ENCODE data around the gene ARMH3. TPM values are rescaled to one million over a fixed set of nuclear protein-coding genes. Genes with fewer than 3 reads are reported as not detected.

The ARMH3 gene
- total RNA-seq, 4 donors from 2014 or later, result 11.9 to 18.4 (median 17.9) TPM

DNA sequence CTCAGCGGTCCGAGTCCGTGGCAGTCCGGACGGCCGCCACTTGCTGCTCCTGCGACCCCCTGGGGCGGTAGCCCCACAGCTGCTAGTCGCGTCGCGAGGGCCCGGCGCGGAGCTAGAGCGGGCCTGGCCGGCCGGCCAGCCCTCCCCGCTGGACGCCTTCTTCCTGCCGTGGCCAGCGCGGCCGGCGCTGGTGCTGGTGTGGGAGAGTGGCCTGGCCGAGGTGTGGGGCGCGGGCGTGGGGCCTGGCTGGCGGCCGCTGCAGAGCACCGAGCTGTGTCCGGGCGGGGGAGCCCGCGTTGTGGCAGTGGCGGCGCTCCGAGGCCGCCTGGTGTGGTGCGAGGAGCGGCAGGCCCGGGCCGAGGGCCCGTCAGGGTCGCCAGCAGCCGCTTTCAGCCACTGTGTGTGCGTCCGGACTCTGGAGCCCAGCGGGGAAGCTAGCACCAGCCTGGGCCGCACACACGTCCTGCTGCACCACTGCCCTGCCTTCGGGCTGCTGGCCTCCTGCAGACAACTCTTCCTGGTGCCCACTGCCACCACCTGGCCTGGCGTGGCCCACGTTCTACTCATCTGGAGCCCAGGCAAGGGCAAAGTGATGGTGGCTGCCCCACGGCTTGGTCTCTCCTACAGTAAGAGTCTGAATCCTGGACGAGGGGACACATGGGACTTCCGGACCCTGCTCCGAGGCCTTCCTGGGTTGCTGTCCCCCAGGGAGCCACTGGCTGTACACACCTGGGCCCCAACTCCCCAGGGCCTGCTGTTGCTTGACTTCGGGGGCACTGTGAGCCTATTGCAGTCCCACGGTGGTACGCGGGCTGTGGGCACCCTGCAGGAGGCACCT is 9.8 kb upstream of the ARMH3 start:
- TF ChIP-seq, protein P1, sequence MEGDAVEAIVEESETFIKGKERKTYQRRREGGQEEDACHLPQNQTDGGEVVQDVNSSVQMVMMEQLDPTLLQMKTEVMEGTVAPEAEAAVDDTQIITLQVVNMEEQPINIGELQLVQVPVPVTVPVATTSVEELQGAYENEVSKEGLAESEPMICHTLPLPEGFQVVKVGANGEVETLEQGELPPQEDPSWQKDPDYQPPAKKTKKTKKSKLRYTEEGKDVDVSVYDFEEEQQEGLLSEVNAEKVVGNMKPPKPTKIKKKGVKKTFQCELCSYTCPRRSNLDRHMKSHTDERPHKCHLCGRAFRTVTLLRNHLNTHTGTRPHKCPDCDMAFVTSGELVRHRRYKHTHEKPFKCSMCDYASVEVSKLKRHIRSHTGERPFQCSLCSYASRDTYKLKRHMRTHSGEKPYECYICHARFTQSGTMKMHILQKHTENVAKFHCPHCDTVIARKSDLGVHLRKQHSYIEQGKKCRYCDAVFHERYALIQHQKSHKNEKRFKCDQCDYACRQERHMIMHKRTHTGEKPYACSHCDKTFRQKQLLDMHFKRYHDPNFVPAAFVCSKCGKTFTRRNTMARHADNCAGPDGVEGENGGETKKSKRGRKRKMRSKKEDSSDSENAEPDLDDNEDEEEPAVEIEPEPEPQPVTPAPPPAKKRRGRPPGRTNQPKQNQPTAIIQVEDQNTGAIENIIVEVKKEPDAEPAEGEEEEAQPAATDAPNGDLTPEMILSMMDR (IDR thresholded peaks at IDR 0.05; ENCODE audit: low read depth), result no peak

DNA sequence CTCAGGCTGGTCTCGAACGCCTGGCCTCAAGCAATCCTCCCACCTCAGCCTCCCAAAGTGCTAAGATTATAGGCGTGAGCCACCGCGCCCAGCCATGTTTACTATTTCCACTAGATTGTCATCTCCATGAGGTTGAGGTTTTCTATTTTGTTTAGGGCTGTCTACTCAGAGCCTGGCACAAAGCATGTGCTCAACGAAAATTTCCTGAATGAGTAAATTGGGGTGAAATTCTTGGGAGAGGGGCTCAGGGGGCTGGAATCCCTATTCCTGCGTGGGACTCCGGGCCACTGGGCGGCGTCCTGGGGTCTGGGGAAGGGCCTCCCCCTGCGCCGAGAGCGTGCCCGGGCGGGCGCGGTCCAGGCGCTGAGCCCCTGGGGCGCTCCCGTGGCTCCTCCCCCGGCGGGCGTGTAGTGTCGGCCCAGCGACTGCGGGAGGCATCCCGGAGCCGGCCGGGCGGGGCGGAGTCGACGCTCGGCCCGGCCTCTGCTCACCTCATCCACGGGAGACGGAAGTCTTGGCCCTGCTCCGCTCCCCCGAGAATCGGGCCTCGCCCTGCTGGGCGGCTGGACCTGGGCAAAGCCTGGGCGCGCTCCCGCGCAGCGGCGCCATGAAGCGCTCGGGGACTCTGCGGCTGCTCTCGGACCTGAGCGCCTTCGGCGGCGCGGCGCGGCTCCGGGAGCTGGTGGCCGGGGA is 9.0 kb upstream of the ARMH3 start, which contains the start of gene HPS6:
Gene HPS6 (plus strand): TSS at position 482 of the 693 bp plus-strand sequence. CDS start 126 bp downstream, at position 608.
- TF ChIP-seq, protein P1 (IDR thresholded peaks at IDR 0.05; ENCODE audit: low read depth), result no peak

DNA sequence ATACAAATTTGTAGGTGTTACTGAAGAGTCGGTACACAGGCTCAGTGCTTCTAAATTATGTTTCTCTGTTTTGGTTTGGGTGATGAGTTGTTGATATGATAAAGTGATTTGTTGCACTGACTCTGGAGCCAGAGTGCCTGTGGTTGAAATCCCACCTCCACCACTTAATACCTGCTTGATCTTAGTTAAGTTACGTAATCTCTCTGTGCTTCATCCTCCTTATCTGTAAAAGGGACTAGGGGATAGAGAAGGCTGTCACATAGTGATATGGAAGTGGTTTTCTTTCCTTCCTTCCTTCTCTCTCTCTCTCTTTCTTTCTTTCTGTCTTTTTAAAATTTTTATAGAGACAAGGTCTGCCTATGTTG is 8.5 kb upstream of the ARMH3 start:
- TF ChIP-seq, protein P1 (IDR thresholded peaks at IDR 0.05; ENCODE audit: low read depth), result no peak

DNA sequence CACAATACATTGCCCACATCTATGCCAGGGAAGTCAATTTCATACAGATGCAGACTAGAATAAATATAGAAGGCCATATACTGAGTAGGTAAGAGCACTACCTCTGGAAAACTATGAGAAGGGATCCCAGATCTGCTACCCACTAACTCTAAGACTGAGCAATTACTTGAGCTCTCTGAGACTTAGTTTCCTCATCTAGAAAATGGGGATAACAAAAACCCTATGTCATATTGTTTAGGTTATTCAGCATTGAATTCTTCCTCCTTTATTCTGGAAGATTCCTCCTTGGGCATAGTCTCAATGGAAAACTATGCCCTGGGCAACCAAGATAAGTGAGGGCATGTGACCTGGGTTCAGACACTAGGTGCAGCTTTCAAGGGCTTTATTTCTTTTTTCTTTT is 4.0 kb upstream of the ARMH3 start:
- TF ChIP-seq, protein P1 (IDR thresholded peaks at IDR 0.05; ENCODE audit: low read depth), result no peak

DNA sequence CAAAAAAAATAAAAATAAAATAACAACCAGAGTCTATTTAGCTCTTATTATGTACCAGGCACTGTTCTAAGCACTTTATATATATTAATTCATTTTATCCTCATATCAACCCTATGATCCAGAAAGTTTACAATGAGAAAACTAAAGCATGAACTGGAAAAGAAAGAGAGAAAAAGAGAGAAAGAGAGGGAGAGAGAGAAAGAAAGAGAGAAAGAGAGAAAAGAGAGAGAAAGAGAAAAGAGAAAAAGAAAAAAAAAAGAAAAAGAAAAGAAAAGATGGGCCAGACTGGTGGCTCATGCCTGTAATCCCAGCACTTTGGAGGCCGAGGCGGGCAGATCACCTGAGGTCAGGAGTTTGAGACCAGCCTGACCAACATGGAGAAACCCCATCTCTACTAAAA is 9.9 kb downstream of the ARMH3 start:
- TF ChIP-seq, protein P1 (IDR thresholded peaks at IDR 0.05; ENCODE audit: low read depth), result no peak

DNA sequence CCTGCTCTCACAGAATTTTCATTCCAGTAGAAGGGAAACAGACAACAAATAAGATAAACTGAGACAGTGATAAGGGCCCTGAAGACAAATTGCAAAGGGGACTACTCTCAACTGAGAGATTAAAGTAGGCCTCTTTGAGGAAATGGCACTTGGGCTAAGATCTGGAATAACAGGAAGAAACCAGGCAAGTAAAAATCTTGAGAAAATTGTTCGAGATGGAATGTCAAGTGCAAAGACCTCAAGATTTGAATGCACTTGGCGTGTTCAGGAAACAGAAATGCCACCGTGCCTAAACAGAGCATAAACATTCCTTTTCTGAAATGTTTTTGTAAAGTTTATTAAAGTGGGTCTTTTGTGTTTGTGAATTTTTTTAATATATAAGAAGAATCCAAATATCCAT is 10.7 kb downstream of the ARMH3 start:
- TF ChIP-seq, protein P1 (IDR thresholded peaks at IDR 0.05; ENCODE audit: low read depth), result no peak

DNA sequence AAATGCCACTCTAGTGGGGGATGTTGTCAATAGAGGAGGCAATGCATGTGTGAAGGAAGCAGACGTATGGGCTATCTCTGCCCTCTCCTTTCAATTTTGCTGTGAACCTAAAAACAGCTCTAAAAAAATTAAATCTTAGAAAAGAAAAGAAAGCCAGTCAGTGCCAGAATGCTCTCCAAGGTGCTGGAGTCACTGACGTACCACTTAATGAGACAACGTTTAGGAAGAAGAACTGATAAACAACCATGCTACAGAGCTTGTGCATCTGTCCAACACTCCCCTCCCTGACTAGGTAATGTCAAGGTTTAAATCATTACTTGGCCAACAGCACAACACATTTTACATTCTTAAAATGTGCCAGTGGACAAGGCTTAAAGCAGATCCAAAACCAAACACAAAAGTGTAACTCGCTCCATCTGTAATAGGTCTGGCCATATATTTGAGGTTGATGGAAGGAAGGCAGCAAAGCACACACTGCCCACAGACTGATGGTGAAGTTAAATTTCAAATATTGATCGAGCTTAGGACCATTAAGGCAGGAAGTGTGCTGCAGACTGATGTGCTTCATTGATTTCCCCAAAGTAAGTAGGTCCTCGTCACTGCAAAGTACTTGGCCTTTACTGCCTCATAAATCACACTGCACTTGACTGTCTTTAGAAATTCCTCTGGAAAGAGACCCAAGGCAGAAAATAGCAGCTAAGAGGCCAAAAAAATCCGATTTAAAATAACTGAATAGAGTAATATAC is 15.5 kb downstream of the ARMH3 start:
- TF ChIP-seq, protein P1 (IDR thresholded peaks at IDR 0.05; ENCODE audit: low read depth), result no peak
